Epidermal melanocyte (primary cell): Measurements from ENCODE around the gene HOXD8.
A peak's percentile ranks its signal among the peaks of the same experiment; 100 is the strongest.

Experiments used
- DNase-seq: peaks from one replicate; pipeline ENCODE4 v3.0.0; 2011; ENCODE audit warnings: low spot score; ENCODE audit not compliant: insufficient read length

HOXD8 gene

DNA sequence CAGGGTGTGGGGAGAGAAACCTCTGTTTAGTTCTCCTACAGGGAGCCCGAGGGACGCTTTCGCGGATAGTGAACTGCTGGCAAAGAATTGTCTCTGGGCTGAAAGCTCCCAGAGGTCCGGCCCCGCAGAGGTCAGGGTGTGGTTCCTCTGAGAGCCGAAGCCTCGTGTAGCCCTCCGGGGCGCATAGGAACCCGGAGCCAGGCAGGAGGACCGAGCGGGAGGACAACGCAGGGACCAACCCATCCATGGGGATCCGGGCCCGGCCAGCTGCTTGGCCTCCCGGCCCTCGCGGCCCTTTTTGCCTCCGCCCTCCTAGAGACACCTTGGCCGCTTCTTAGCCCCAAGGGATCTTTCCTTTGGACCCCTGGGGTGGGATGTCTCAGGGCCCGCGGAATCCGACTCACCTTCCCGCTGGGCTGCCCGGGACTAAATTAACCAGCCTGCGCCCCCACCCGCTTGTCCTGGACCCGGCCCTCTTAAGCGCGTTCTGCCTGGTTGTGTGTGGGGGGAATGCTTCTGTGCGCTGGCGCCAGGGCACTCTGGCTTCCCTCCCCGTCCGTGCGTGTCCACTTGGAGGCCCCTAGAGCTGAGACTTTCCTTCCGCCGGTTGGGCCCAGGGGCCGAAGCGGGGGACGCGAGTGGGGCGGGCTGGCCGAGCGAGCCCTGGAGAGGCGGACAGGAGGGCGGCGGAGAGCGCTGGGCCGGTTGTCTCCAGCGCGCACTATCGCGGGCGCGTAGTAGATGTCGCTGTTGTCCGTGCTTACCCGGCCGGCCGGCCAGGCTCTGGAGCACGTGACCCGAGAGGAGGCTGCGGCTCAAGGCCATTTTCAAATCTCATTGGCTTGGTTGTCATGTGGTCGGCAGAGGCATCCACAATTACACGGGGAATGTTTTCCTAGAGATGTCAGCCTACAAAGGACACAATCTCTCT, 13.4 kb upstream of the HOXD8 start, which contains the start of gene HOXD10:
Gene HOXD10 (plus strand): TSS at position 896 of the 931 bp plus-strand sequence. CDS start 56 bp downstream, outside the sequence.
- DNase-seq = no peak

DNA sequence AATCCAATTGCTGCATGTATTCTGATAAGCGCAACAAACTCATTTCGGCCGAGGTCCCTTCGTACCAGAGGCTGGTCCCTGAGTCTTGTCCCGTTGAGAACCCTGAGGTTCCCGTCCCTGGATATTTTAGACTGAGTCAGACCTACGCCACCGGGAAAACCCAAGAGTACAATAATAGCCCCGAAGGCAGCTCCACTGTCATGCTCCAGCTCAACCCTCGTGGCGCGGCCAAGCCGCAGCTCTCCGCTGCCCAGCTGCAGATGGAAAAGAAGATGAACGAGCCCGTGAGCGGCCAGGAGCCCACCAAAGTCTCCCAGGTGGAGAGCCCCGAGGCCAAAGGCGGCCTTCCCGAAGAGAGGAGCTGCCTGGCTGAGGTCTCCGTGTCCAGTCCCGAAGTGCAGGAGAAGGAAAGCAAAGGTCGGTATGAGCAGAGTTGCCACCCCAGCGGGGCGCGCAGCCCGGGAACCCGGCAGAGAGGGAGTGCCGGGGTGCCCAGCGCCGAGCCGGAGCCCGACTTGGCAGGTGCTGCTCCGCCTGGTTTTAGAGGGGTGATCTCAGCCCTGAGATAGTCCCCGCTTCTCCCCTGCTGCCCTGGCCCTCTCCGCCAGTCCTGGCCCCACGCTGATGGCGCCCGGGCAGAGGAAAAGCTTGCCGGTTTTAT, 12.2 kb upstream of the HOXD8 start:
- DNase-seq = no peak

- no peak for DNase-seq
Observed at GRCh38 chr2:176117823-176118371, 11.6 kb upstream of the HOXD8 start.

DNA sequence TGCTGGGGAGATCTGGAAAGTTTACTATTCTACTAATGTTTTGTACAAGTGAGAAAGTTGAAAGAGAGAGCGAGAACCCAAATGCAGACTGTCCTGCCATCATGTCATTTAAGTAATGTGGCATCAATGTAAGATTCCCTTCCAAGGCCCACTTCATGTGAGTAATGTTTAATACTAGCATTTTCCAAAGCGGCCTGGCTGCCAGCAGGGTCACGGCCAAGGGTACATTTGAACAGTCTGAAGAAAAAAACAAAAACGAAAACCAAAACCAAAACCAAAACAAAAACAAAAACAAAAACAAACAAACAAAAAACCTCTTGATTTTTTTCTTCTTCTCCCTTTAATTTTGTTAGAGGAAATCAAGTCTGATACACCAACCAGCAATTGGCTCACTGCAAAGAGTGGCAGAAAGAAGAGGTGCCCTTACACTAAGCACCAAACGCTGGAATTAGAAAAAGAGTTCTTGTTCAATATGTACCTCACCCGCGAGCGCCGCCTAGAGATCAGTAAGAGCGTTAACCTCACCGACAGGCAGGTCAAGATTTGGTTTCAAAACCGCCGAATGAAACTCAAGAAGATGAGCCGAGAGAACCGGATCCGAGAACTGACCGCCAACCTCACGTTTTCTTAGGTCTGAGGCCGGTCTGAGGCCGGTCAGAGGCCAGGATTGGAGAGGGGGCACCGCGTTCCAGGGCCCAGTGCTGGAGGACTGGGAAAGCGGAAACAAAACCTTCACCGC, 10.7 kb upstream of the HOXD8 start:
- no peak for DNase-seq

- DNase-seq = no peak
Observed at GRCh38 chr2:176120364-176121189, 8.9 kb upstream of the HOXD8 start.

DNA sequence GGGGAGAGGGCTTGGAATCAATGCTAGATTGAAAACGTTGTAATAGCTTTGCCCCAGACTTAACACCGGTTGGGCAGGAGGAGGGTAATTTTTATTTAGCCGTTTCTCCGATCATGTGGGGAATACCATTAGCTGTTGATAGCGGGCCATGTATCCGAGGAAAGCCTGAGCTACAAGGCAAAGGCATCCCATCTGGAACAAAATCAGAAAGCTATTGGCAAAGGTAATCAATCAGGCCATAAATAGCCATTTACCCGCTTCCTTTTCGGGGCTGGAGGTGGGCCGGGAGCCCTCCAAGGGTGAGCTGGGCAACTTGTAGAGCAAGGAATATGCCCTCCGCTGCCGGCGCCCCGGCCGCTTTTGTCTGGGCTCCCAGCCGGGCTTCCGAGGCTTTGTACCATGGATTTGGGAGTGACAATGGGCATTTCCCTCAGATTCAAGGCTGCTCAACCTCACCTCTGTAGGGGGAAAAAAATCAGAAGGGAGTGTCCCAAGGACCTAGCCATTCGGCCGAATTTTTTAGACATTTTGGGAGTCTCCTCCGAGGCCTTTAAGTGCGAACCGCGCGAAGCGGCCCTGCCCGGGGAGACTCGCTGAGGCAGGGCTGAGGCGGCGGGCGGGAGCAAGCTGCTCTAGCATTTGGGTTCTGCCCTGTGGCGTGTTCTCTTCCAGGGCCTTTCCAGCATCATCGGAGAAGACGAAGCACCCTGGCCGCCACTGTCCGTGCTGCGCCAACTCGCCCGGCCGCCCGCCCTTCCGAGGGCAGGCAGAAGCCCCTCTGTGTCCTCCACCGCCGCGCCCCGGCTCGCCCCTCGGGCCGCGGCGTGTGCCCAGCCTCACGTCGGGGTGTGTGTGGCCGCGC, 8.1 kb upstream of the HOXD8 start:
- DNase-seq = no peak

- DNase-seq = no peak
Observed at GRCh38 chr2:176122052-176122682, 7.3 kb upstream of the HOXD8 start.

DNA sequence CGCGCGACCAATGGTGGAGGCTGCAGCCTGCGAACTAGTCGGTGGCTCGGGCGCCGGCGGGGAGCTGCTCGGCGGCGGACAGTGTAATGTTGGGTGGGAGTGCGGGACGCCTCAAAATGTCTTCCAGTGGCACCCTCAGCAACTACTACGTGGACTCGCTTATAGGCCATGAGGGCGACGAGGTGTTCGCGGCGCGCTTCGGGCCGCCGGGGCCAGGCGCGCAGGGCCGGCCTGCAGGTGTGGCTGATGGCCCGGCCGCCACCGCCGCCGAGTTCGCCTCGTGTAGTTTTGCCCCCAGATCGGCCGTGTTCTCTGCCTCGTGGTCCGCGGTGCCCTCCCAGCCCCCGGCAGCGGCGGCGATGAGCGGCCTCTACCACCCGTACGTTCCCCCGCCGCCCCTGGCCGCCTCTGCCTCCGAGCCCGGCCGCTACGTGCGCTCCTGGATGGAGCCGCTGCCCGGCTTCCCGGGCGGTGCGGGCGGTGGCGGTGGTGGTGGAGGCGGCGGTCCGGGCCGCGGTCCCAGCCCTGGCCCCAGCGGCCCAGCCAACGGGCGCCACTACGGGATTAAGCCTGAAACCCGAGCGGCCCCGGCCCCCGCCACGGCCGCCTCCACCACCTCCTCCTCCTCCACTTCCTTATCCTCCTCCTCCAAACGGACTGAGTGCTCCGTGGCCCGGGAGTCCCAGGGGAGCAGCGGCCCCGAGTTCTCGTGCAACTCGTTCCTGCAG, 6.7 kb upstream of the HOXD8 start, which contains the start of gene HOXD9:
Gene HOXD9 (plus strand): TSS at position 37 of the 728 bp plus-strand sequence. CDS start 50 bp downstream, at position 87.
- peak; percentile 79 for DNase-seq

GRCh38 chr2:176123411-176124109, 5.9 kb upstream of the HOXD8 start:
- no peak for DNase-seq

DNA sequence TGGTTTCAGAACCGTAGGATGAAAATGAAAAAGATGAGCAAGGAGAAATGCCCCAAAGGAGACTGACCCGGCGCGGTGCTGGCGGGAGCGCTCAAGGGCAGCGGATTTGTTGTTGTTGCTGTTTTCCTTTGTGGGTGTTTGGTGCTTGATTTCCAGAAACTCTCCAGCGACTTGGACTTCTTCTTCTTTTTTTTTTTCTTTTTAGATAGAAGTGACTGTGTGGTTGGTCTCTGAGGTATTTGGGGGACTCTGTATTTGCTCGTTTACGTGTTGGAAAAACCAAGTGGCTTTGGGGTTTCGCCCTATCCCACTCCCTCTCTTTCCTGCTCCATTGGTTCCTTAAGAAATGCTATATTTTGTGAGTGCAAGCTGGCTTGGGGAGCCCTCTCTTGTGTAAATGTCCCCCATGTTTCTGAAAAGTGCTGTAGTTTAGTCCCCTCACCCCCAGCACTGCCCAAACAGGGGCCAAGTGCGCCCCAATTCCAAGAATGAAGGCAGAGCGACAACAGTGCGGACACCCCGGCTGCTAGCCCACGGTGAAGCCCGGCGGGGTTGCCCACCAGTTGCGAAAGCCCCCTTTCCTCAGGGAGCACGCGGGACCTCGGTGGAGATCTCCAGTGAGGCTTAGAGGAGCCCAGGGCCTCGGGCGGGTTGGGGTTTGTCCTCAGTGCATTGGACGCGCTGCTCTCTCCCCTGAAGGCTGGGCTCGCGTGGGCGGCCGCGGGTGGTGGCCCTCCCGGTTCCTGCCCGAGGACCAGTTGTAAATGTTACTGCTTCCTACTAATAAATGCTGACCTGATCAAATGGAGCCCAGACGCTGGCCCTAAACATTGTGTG, 5.2 kb upstream of the HOXD8 start:
- no peak for DNase-seq

DNA sequence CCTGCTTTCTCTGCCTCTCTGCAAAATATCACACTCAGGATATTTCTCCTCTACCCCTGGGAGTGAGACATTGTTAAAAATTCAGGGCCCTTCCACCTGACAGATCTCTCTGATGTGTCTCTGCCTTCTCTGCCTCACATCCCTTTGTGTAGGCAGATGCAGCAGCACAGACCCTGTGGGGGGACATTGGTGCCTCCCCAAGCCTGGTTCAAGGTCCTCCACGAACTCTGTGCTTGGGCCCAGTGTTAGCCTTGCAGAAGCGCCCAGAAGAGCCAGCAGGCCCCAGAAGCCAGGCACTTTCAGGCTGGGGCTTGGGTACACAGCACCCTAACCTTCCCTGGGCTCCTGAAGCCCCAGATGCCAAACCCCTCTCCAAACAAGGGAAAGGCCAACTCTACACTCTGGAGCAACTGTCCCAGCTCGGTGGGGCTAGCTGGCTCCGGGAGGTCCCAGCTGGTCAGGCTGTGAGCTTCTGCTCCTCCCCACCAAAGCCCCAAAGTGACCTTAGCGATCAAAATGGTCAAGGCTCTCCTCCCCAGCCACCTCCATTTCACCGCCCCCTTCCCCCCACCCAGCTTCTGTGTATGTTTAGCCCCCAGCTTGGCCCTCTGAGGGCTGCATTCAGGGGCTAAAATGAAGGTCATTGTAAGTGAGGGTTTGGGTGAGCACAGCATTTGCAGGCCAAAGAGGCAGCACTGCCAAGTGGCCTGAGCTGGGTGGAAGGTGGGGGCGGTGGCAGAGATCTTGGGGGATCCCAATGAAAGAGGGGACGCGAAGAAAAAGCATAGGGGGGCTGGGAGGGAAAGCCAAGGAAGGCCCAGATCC, 4.3 kb upstream of the HOXD8 start:
- DNase-seq = no peak

GRCh38 chr2:176125772-176126054, 3.8 kb upstream of the HOXD8 start:
- DNase-seq = no peak

GRCh38 chr2:176126929-176127773, 2.4 kb upstream of the HOXD8 start:
- peak; percentile 82 for DNase-seq

DNA sequence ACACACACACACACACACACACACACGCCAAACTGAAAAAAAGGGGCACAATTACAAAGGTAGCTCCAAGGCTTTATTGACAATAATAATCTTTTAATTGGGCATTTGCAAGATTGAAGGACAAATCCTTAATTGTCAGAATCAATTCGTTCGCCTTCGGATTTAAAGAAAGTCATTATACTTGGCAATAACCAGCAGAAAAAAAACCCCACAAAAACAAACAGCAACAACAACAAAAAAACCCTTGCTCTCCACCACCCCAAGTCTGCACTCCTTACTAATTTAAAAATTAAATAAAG, 1.8 kb upstream of the HOXD8 start:
- no peak for DNase-seq

DNA sequence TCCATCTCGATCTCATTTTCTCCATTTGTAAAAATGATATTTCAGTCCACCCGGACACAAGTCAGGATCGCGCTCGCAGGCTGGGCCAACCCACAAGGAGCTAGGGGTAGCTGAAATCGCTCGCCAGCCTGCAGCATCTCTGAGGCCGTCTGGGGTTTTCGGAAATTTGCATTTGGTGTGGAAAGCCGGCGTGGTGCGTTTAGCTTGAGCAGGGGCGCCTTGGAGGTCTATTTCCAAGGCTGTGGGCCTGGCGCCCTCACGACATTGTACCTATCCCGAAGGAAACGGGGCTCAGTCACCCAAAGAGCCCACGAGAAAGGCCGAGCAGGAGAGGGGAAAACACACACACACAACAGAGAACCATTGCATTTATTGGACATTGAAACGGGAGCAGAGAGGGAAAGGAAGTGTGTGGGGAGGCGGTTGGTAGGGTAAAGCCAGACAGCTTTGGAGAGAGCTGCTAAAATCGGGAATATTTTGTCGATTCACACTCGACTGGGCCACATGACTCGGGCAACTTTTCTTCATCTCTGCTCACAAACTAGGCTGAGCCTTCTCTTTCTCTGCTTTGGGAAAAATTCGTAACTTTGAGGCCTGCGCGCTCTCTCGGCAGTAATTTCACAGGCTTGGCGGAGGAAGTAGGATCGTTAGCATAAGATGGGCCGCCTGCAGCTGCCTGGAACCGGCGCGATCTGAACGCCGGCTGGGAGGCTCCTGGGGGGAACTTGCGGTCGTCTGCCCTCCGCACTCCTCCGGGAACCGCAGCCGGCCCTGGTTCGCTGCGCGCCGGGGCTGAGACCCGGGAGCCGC, 1.1 kb upstream of the HOXD8 start:
- no peak for DNase-seq
